Middle frontal gyrus (tissue), 1 donor: Measurements from ENCODE around the gene SFT2D3.

Experiments
- DNase-seq: peaks from one replicate; pipeline ENCODE4 v3.0.0-alpha.2; 2015; ENCODE audit warnings: low spot score; ENCODE audit errors: extremely low spot score

SFT2D3 gene

GRCh38 chr2:127664065-127664894 lies 37.0 kb upstream of the SFT2D3 start:
- DNase-seq, result no peak

GRCh38 chr2:127664895-127665225 lies 36.4 kb upstream of the SFT2D3 start:
- DNase-seq, result no peak

GRCh38 chr2:127665267-127665893 lies 35.9 kb upstream of the SFT2D3 start:
- DNase-seq, result no peak

GRCh38 chr2:127669056-127669455 lies 32.2 kb upstream of the SFT2D3 start:
- DNase-seq, result no peak

GRCh38 chr2:127670055-127670956 lies 31.0 kb upstream of the SFT2D3 start:
- no peak for DNase-seq

- DNase-seq, result no peak
Observed at GRCh38 chr2:127670957-127671290, 30.4 kb upstream of the SFT2D3 start.

- DNase-seq, result no peak
Observed at GRCh38 chr2:127671557-127672302, 29.6 kb upstream of the SFT2D3 start.

GRCh38 chr2:127672341-127673224 lies 28.7 kb upstream of the SFT2D3 start:
- no peak for DNase-seq

GRCh38 chr2:127673291-127674069 lies 27.8 kb upstream of the SFT2D3 start:
- DNase-seq, result no peak

- DNase-seq, result no peak
Observed at GRCh38 chr2:127674241-127675209, 26.8 kb upstream of the SFT2D3 start.

- DNase-seq, result no peak
Observed at GRCh38 chr2:127675331-127676261, 25.7 kb upstream of the SFT2D3 start, which contains the start of gene LIMS2. Gene LIMS2 (minus strand): TSS chr2:127675530. CDS start chr2:127675024, 506 bp downstream.

- no peak for DNase-seq
Observed at GRCh38 chr2:127676906-127677305, 24.4 kb upstream of the SFT2D3 start.

GRCh38 chr2:127678531-127678930 lies 22.8 kb upstream of the SFT2D3 start:
- DNase-seq, result no peak

GRCh38 chr2:127678991-127679390 lies 22.3 kb upstream of the SFT2D3 start:
- no peak for DNase-seq

GRCh38 chr2:127679680-127680361 lies 21.5 kb upstream of the SFT2D3 start:
- DNase-seq, result no peak

- no peak for DNase-seq
Observed at GRCh38 chr2:127680706-127681287, 20.5 kb upstream of the SFT2D3 start.
